Neural cell (in vitro differentiated cells): Measurements from ENCODE around the gene HLA-A. TPM values are rescaled to one million over a fixed set of nuclear protein-coding genes. Genes with fewer than 3 reads are reported as not detected.

Source experiments
- H2AFZ ChIP-seq: fragments of 200-600, 300-800 bp; sonication (generic), shearing (Covaris generic); 2 replicates; pipeline ENCODE4 v1.6.0; 2014; ENCODE audit warnings: low read depth, mild to moderate bottlenecking, antibody characterized with exemption, low read length, moderate library complexity
- H3F3A ChIP-seq: fragments of 200-600 bp; shearing (Covaris generic); 2 replicates; pipeline ENCODE4 v1.6.1; 2016; ENCODE audit warnings: mild to moderate bottlenecking, moderate library complexity, mixed read lengths, antibody characterized with exemption, low read length; ENCODE audit not compliant: insufficient read depth, poor library complexity, severe bottlenecking
- H3K27ac ChIP-seq: fragments of 200-600, 300-800 bp; sonication (generic), shearing (Covaris generic); 2 replicates; pipeline ENCODE4 v1.5.1; 2014; ENCODE audit warnings: mild to moderate bottlenecking, low read length, moderate library complexity
- H3K27me3 ChIP-seq: fragments of 300-800, 200-600 bp; sonication (generic), shearing (Covaris generic); 2 replicates; pipeline ENCODE4 v1.6.0; 2014; ENCODE audit warnings: mild to moderate bottlenecking, low read depth, low read length, moderate library complexity; ENCODE audit not compliant: insufficient read depth
- H3K36me3 ChIP-seq: fragments of 300-800, 200-600 bp; sonication (generic), shearing (Covaris generic); 2 replicates; pipeline ENCODE4 v1.5.1; 2014; ENCODE audit warnings: mild to moderate bottlenecking, antibody characterized with exemption, low read length, moderate library complexity; ENCODE audit not compliant: insufficient read depth
- H3K4me2 ChIP-seq: fragments of 300-800, 200-600 bp; sonication (generic), shearing (Covaris generic); 2 replicates; pipeline ENCODE4 v1.6.0; 2014; ENCODE audit warnings: mild to moderate bottlenecking, low read length
- H3K4me3 ChIP-seq: fragments of 300-800, 200-600 bp; sonication (generic), shearing (Covaris generic); 2 replicates; pipeline ENCODE4 v1.5.1; 2014; ENCODE audit warnings: mild to moderate bottlenecking, low read length, moderate library complexity
- H3K79me2 ChIP-seq: fragments of 200-600 bp; shearing (Covaris generic); replicated peaks from 2 replicates; pipeline ENCODE4 v1.6.0; 2014; ENCODE audit warnings: mild to moderate bottlenecking, low read length, moderate library complexity; ENCODE audit not compliant: insufficient read depth
- H3K9ac ChIP-seq: fragments of 300-800, 200-600 bp; sonication (generic), shearing (Covaris generic); 2 replicates; pipeline ENCODE4 v1.6.1; 2016; ENCODE audit warnings: mild to moderate bottlenecking, low read length, mixed read lengths
- H3K9me2 ChIP-seq: fragments of 200-600 bp; shearing (Covaris generic); 2 replicates; pipeline ENCODE4 v1.6.1; 2016; ENCODE audit warnings: mild to moderate bottlenecking, low read length, mixed read lengths; ENCODE audit not compliant: insufficient read depth
- H3K9me3 ChIP-seq: fragments of 200-600, 300-800 bp; sonication (generic), shearing (Covaris generic); 2 replicates; pipeline ENCODE4 v1.6.1; 2016; ENCODE audit warnings: mild to moderate bottlenecking, mixed run types, low read length, moderate library complexity, mixed read lengths
- H4K20me1 ChIP-seq: fragments of 200-600 bp; shearing (Covaris generic); 2 replicates; pipeline ENCODE4 v1.6.1; 2016; ENCODE audit warnings: mild to moderate bottlenecking, mixed run types; ENCODE audit not compliant: insufficient read depth
- CTCF ChIP-seq: fragments of 450-650 bp; IDR thresholded peaks from 2 replicates; pipeline ENCODE4 v1.5.1; 2014; ENCODE audit warnings: antibody characterized with exemption, mild to moderate bottlenecking, moderate library complexity; ENCODE audit not compliant: poor library complexity, severe bottlenecking
- EP300 ChIP-seq: fragments of 450-650 bp; conservative IDR thresholded peaks from 2 replicates; pipeline ENCODE4 v1.6.1; 2014; ENCODE audit warnings: antibody characterized with exemption, mild to moderate bottlenecking, moderate library complexity; ENCODE audit not compliant: poor library complexity, severe bottlenecking
- EZH2 ChIP-seq: fragments of 200-600, 300-800 bp; shearing (Covaris generic), sonication (generic); IDR thresholded peaks from 2 replicates; pipeline ENCODE4 v1.6.1; 2014; ENCODE audit warnings: antibody characterized with exemption, low read length, borderline replicate concordance, mild to moderate bottlenecking; ENCODE audit not compliant: insufficient read depth, poor library complexity, severe bottlenecking
- MXI1 ChIP-seq: fragments of 450-650 bp; conservative IDR thresholded peaks from 2 replicates; pipeline ENCODE4 v1.6.1; 2014; ENCODE audit warnings: antibody characterized with exemption, mild to moderate bottlenecking; ENCODE audit not compliant: poor library complexity, severe bottlenecking
- POLR2AphosphoS5 ChIP-seq: IDR thresholded peaks from 2 replicates; pipeline ENCODE4 v1.6.1; 2012
- RAD21 ChIP-seq: fragments of 450-650 bp; conservative IDR thresholded peaks from 2 replicates; pipeline ENCODE4 v1.6.1; 2014; ENCODE audit warnings: antibody characterized with exemption, mild to moderate bottlenecking, moderate library complexity
- REST ChIP-seq: IDR thresholded peaks from 2 replicates; pipeline ENCODE4 v1.6.1; 2012; ENCODE audit warnings: borderline replicate concordance
- SMC3 ChIP-seq: fragments of 450-650 bp; conservative IDR thresholded peaks from 2 replicates; pipeline ENCODE4 v1.6.1; 2014; ENCODE audit warnings: antibody characterized with exemption, mild to moderate bottlenecking, moderate library complexity; ENCODE audit not compliant: poor library complexity
- TAF1 ChIP-seq: IDR thresholded peaks from 2 replicates; pipeline ENCODE4 v1.6.1; 2012; ENCODE audit warnings: low read depth
- polyA plus RNA-seq: library from polyadenylated mRNA; depleted of rRNA; stranded (reverse); fragments of >200 nt; gene quantifications from 2 replicates; pipeline ENCODE4 v1.2.3, GENCODE V29; 2014

The HLA-A gene
- polyA plus RNA-seq, 1 donor from 2014 or later: 47.6 TPM

- no peak overlapping the region for H3K4me3 ChIP-seq
Observed at GRCh38 chr6:29946223-29947076, 4.1 kb downstream of the HLA-A start.

More at GRCh38 chr6:29946223-29947076, 4.1 kb downstream of the HLA-A start:
- TF ChIP-seq MXI1 (no peak), TAF1 (no peak), EP300 (no peak), REST (no peak), RAD21 (no peak), CTCF (no peak), EZH2 (no peak), SMC3 (no peak), POLR2AphosphoS5 (no peak)
- H3F3A ChIP-seq: no peaks in the 10 kb centered on the region
- H3K9ac ChIP-seq: no peak overlapping the region
- no peak overlapping the region for H3K27ac ChIP-seq
- no peaks in the 10 kb centered on the region for H3K36me3 ChIP-seq
- no peaks in the 10 kb centered on the region for H3K9me2 ChIP-seq
- H3K9me3 ChIP-seq: no peaks in the 10 kb centered on the region
- no peaks in the 10 kb centered on the region for H3K27me3 ChIP-seq
- no peaks in the 10 kb centered on the region for H3K79me2 ChIP-seq
- H2AFZ ChIP-seq: no peak overlapping the region
- no peak overlapping the region for H3K4me2 ChIP-seq
- no peaks in the 10 kb centered on the region for H4K20me1 ChIP-seq
